IMR-90 (cell line): Measurements from ENCODE around the gene ITPR2. TPM values are rescaled to one million over a fixed set of nuclear protein-coding genes. Genes with fewer than 3 reads are reported as not detected.

Experiments used
- ATAC-seq: fragments of 200-7000 bp; cut with Tn5 transposase; 2 replicates; pipeline ENCODE4 v1.9.1; 2020; ENCODE audit warnings: low read depth, mild to moderate bottlenecking, moderate library complexity
- BruUV-seq: library from RNA; stranded (reverse); fragments of 400-500 nt; replicated peaks from 2 replicates; lab custom pipeline; 2021; lab: Mats Ljungman, UMichigan
- CTCF ChIA-PET: fragments of 300-600 bp; formaldehyde crosslinking; extraction: SDS; loops from one replicate; lab custom pipeline; 2021; ENCODE audit warnings: antibody characterized with exemption; lab: Yijun Ruan, JAX
- POLR2A ChIA-PET: fragments of 300-600 bp; sonication (Branson Sonifier 250); formaldehyde crosslinking; loops from one replicate; lab custom pipeline; 2022; ENCODE audit warnings: antibody characterized with exemption; ENCODE audit not compliant: unreplicated experiment; lab: Charles Lee
- DNase-seq: peaks from one replicate; pipeline ENCODE4 v3.0.0; 2013
- H2AFZ ChIP-seq: replicated peaks from 2 replicates; pipeline ENCODE3; 2013; ENCODE audit warnings: low read length, mild to moderate bottlenecking; ENCODE audit not compliant: poor library complexity
- H2AK5ac ChIP-seq: 2 replicates; pipeline ENCODE4 v1.6.1; 2013; ENCODE audit warnings: low read depth, low read length, inconsistent platforms
- H2AK9ac ChIP-seq: replicated peaks from 2 replicates; pipeline ENCODE3; 2013; ENCODE audit warnings: mild to moderate bottlenecking, low read depth, low read length, moderate library complexity; ENCODE audit not compliant: poor library complexity
- H2BK120ac ChIP-seq: 2 replicates; pipeline ENCODE4 v1.6.1; 2013; ENCODE audit warnings: low read depth, low read length, inconsistent platforms
- H2BK15ac ChIP-seq: 3 replicates; pipeline ENCODE4 v1.6.1; 2013; ENCODE audit warnings: low read depth, low read length, inconsistent platforms
- H2BK20ac ChIP-seq: 2 replicates; pipeline ENCODE4 v1.6.1; 2013; ENCODE audit warnings: low read depth, mild to moderate bottlenecking, inconsistent platforms, low read length, moderate library complexity
- H2BK5ac ChIP-seq: 2 replicates; pipeline ENCODE4 v1.6.1; 2013; ENCODE audit warnings: mild to moderate bottlenecking, low read depth, low read length, inconsistent platforms; ENCODE audit not compliant: poor library complexity, severe bottlenecking
- H3K14ac ChIP-seq: replicated peaks from 2 replicates; pipeline ENCODE4 v1.6.1; 2013; ENCODE audit warnings: low read depth, low read length, inconsistent platforms
- H3K18ac ChIP-seq: 2 replicates; pipeline ENCODE4 v1.6.1; 2013; ENCODE audit warnings: low read depth, low read length, control low read depth
- H3K23ac ChIP-seq: 2 replicates; pipeline ENCODE4 v1.6.1; 2013; ENCODE audit warnings: low read depth, low read length, inconsistent platforms
- H3K27ac ChIP-seq: 2 replicates; pipeline ENCODE4 v1.5.1; 2013; ENCODE audit warnings: mild to moderate bottlenecking, control low read depth, low read length; ENCODE audit not compliant: insufficient read depth
- H3K27me3 ChIP-seq: 2 replicates; pipeline ENCODE4 v1.6.1; 2013; ENCODE audit warnings: low read length; ENCODE audit not compliant: control insufficient read depth, insufficient read depth
- H3K36me3 ChIP-seq: 2 replicates; pipeline ENCODE4 v1.6.1; 2013; ENCODE audit warnings: low read length, mixed read lengths; ENCODE audit not compliant: control insufficient read depth, insufficient read depth
- H3K4ac ChIP-seq: 2 replicates; pipeline ENCODE4 v1.6.1; 2013; ENCODE audit warnings: low read depth, low read length, inconsistent platforms
- H3K4me1 ChIP-seq: 2 replicates; pipeline ENCODE4 v1.6.1; 2013; ENCODE audit warnings: low read length, mixed read lengths; ENCODE audit not compliant: control insufficient read depth, insufficient read depth
- H3K4me2 ChIP-seq: 2 replicates; pipeline ENCODE4 v1.6.1; 2013; ENCODE audit warnings: low read depth, mild to moderate bottlenecking, control low read depth, low read length, moderate library complexity
- H3K4me3 ChIP-seq: 2 replicates; pipeline ENCODE4 v1.5.1; 2013; ENCODE audit warnings: low read depth, mild to moderate bottlenecking, control low read depth, low read length, moderate library complexity; ENCODE audit not compliant: insufficient read depth
- H3K56ac ChIP-seq: 2 replicates; pipeline ENCODE4 v1.6.1; 2013; ENCODE audit warnings: low read length, inconsistent platforms; ENCODE audit not compliant: insufficient read depth; ENCODE audit errors: extremely low read depth
- H3K79me1 ChIP-seq, 2 experiments: 2 replicates each; pipeline ENCODE4 v1.6.1; 2013; ENCODE audit warnings: low read length in 2 of 2, inconsistent platforms in 1 of 2, low read depth in 1 of 2
- H3K9ac ChIP-seq: 2 replicates; pipeline ENCODE4 v1.6.1; 2013; ENCODE audit warnings: low read depth, low read length, control low read depth
- H3K9me1 ChIP-seq: 2 replicates; pipeline ENCODE4 v1.6.1; 2013; ENCODE audit warnings: low read length, inconsistent platforms; ENCODE audit not compliant: insufficient read depth
- H3K9me3 ChIP-seq: 2 replicates; pipeline ENCODE4 v1.6.1; 2013; ENCODE audit warnings: low read length; ENCODE audit not compliant: control insufficient read depth, insufficient read depth
- H4K20me1 ChIP-seq: 2 replicates; pipeline ENCODE4 v1.6.1; 2013; ENCODE audit warnings: low read length, inconsistent platforms; ENCODE audit not compliant: insufficient read depth
- H4K5ac ChIP-seq: 2 replicates; pipeline ENCODE4 v1.6.1; 2013; ENCODE audit warnings: mild to moderate bottlenecking, low read depth, low read length, control low read depth
- H4K8ac ChIP-seq, 2 experiments: 2 replicates each; pipeline ENCODE4 v1.6.1; 2013; ENCODE audit warnings: low read depth in 2 of 2, low read length in 2 of 2, control low read depth in 1 of 2, inconsistent platforms in 1 of 2
- H4K91ac ChIP-seq: 2 replicates; pipeline ENCODE4 v1.6.1; 2013; ENCODE audit warnings: low read depth, low read length, inconsistent platforms; ENCODE audit not compliant: insufficient read depth
- MXI1 ChIP-seq: IDR thresholded peaks from 2 replicates; pipeline ENCODE4 v1.6.1; 2012; ENCODE audit warnings: low read depth, mild to moderate bottlenecking, low read length, moderate library complexity, borderline replicate concordance
- RAD21 ChIP-seq: IDR thresholded peaks from 2 replicates; pipeline ENCODE4 v1.6.1; 2012; ENCODE audit warnings: low read length, improper control_type of control experiment
- RCOR1 ChIP-seq: IDR thresholded peaks from 2 replicates; pipeline ENCODE4 v1.6.1; 2012; ENCODE audit warnings: mild to moderate bottlenecking, low read length, improper control_type of control experiment; ENCODE audit not compliant: insufficient replicate concordance
- WGBS, 2 experiments: methylation state at CpG; one replicate each; pipeline versions ENCODE4 v1.1.5 to v1.1.7; 2013; ENCODE audit warnings: missing lambda C conversion rate in 2 of 2; ENCODE audit not compliant: insufficient read length in 1 of 2; ENCODE audit errors: extremely low coverage in 2 of 2; 5-methylcytosine and 5-hydroxymethylcytosine counted together
- dilution Hi-C: fragments of 300-500 bp; cut with HindIII; formaldehyde crosslinking; loops from one replicate; pipeline ENCODE4 v1.14.3; 2018; ENCODE audit warnings: low sequenced_read_pairs; ENCODE audit not compliant: unreplicated experiment
- in situ Hi-C: fragments of 300-500 bp; cut with MboI; formaldehyde crosslinking; loops from 3 replicates; pipeline ENCODE4 v1.14.3; 2019; ENCODE audit warnings: low sequenced_read_pairs, inconsistent platforms, mixed read lengths
- intact Hi-C: fragments of 100-400 bp; cut with micrococcal nuclease; formaldehyde crosslinking; loops from 2 replicates; pipeline ENCODE4 v1.10.0; 2022
- polyA plus RNA-seq, 3 experiments: library from polyadenylated mRNA; depleted of rRNA; stranded (reverse); fragments of >200 nt; gene quantifications; 2 replicates each; pipeline ENCODE4 v1.2.3, GENCODE V29; 2012; ENCODE audit warnings: low replicate concordance in 1 of 3
- total RNA-seq: library from RNA; depleted of rRNA; stranded (reverse); fragments of >200 nt; gene quantifications from 2 replicates; pipeline ENCODE4 v1.2.3, GENCODE V29; 2012
- TF ChIP-seq, protein P1 (sequence below): conservative IDR thresholded peaks from 2 replicates; pipeline ENCODE4 v1.5.1; 2012; ENCODE audit warnings: mild to moderate bottlenecking, low read depth, low read length, improper control_type of control experiment

Gene ITPR2
- total and polyA plus RNA-seq, 2 of the 4 experiments (the other 2 are of a cell fraction): 1.2 to 9.0 TPM

DNA sequence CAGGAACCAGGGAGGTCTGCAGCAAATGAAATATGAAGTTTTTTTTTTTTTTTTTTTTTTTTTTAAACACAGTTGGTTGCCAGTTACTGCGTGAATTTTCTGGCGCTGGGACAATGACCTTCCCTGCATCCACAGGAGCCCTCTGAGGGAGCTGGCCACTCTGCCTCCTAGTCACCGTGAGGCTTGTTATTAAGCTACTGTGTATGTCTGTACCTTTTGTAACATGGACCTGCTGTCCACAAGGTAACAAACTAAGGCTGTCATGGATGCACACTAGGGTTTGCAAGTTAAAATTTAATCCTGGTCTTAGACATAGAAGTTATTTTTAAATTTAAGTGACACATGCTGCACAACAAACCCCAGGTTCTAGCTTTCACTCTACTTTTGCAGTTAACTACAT is 426.6 kb downstream of the ITPR2 start:
- H3K4ac ChIP-seq: no peak overlapping the region
- H3K9me3 ChIP-seq: no peaks in the 10 kb centered on the region
- H2AK9ac ChIP-seq: no peak overlapping the region
- no CpG with 5 or more reads among the region's 3 CpGs for WGBS, 2 experiments
- H3K4me1 ChIP-seq: no peaks in the 10 kb centered on the region
- H2BK120ac ChIP-seq: no peak overlapping the region
- no peak overlapping the region for H3K4me3 ChIP-seq
- H3K79me1 ChIP-seq: no peaks in the 10 kb centered on the region
- no peak overlapping the region for H4K8ac ChIP-seq
- no peak overlapping the region for H3K18ac ChIP-seq
- dilution Hi-C loops (no loop called here), in situ Hi-C loops (no loop called here), intact Hi-C loops (no loop called here)
- no peak overlapping the region for H2BK15ac ChIP-seq
- no peak for TF ChIP-seq RCOR1
- TF ChIP-seq MXI1: no peak
- TF ChIP-seq RAD21: no peak
- TF ChIP-seq, protein P1, sequence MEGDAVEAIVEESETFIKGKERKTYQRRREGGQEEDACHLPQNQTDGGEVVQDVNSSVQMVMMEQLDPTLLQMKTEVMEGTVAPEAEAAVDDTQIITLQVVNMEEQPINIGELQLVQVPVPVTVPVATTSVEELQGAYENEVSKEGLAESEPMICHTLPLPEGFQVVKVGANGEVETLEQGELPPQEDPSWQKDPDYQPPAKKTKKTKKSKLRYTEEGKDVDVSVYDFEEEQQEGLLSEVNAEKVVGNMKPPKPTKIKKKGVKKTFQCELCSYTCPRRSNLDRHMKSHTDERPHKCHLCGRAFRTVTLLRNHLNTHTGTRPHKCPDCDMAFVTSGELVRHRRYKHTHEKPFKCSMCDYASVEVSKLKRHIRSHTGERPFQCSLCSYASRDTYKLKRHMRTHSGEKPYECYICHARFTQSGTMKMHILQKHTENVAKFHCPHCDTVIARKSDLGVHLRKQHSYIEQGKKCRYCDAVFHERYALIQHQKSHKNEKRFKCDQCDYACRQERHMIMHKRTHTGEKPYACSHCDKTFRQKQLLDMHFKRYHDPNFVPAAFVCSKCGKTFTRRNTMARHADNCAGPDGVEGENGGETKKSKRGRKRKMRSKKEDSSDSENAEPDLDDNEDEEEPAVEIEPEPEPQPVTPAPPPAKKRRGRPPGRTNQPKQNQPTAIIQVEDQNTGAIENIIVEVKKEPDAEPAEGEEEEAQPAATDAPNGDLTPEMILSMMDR: no peak
- H3K9ac ChIP-seq: no peak overlapping the region
- peak overlapping the region; percentile 28; the same call in 1 of the 2 replicates for H2BK20ac ChIP-seq
- no peak overlapping the region; the same call in 1 of the 2 replicates for H3K14ac ChIP-seq
- ChIA-PET POLR2A (no interaction called here), CTCF (no interaction called here)
- H3K4me2 ChIP-seq: no peak overlapping the region
- no peak overlapping the region for H3K56ac ChIP-seq
- H3K9me1 ChIP-seq: no peaks in the 10 kb centered on the region; the same call in none of the 2 replicates
- no peak overlapping the region for H4K5ac ChIP-seq
- no peak overlapping the region for H4K91ac ChIP-seq
- ATAC-seq (no peak), DNase-seq (no peak)
- no TSS peak for BruUV-seq
- no peaks in the 10 kb centered on the region for H3K36me3 ChIP-seq
- no peak overlapping the region for H2AK5ac ChIP-seq
- no peak overlapping the region for H2BK5ac ChIP-seq
- no peaks in the 10 kb centered on the region for H3K27me3 ChIP-seq
- no peak overlapping the region for H3K27ac ChIP-seq
- H4K20me1 ChIP-seq: no peaks in the 10 kb centered on the region
- H3K23ac ChIP-seq: no peak overlapping the region
- H2AFZ ChIP-seq: no peak overlapping the region
